C4-2B (cell line): ENCODE data around the gene P3H2.

ENCODE experiments used
- CTCF ChIP-seq: fragments of 450-650 bp; conservative IDR thresholded peaks from 2 replicates; pipeline ENCODE4 v1.5.1; 2017; ENCODE audit warnings: mild to moderate bottlenecking
- ZFX ChIP-seq: fragments of 450-650 bp; IDR thresholded peaks from 2 replicates; pipeline ENCODE4 v1.6.1; 2017

DNA sequence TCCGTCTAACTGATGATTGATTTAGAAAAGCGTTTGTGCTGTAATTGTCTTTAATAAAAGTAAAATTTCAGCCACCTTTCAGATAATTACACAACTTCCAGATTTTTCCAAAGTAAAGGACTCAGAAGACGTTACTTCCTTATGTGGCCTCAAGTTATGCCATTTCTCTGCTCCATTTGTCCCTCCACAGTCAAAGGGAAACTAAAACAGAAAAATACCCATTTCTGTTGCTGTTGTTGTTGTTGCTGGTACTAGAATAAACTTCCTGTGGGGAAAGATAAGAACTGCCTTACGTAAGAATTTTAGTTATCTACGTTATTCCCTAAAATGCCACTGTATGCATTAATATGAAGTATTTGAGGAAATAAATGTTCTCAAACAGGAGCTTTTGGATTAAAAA, 153.9 kb downstream of the P3H2 start:
- TF ChIP-seq CTCF (no peak), ZFX (no peak)
